Measurements from ENCODE around the gene CD244. TPM values are rescaled to one million over a fixed set of nuclear protein-coding genes. Genes with fewer than 3 reads are reported as not detected.

CD244 gene
- total RNA-seq, 1 donor from 2014 or later, result not detected

DNA sequence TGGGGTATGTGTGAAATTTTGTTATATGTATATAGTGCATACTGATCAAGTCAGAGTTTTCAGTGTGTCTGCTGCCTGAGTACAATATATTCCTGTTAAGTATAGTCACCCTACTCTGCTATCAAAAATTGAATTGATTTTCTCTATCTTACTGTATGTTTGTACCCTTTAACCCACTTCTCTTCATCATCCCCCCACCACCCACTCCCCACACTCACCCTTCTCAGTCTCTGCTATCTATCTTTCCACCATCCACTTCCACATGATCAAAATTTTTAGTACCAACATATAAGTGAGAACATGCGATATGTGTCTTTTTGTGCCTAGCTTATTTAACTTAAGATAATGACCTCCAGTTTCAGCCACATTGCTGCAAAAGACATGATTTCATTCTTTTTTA is 62.5 kb downstream of the CD244 start:
- Mint-ChIP-seq H3K36me3 (ENCODE audit: unreplicated experiment) (no peaks in the 10 kb centered on the region), H3K27me3 (ENCODE audit: unreplicated experiment) (no peaks in the 10 kb centered on the region), H3K4me3 (ENCODE audit: unreplicated experiment) (no peak overlapping the region), H3K4me1 (ENCODE audit: unreplicated experiment) (no peaks in the 10 kb centered on the region), H3K9me3 (ENCODE audit: unreplicated experiment) (no peaks in the 10 kb centered on the region), H3K27ac (ENCODE audit: unreplicated experiment) (no peak overlapping the region)
- DNase-seq (ENCODE audit: extremely low spot score, unreplicated experiment), result no peak
- no peak for TF ChIP-seq CTCF (IDR thresholded peaks at IDR 0.05)

DNA sequence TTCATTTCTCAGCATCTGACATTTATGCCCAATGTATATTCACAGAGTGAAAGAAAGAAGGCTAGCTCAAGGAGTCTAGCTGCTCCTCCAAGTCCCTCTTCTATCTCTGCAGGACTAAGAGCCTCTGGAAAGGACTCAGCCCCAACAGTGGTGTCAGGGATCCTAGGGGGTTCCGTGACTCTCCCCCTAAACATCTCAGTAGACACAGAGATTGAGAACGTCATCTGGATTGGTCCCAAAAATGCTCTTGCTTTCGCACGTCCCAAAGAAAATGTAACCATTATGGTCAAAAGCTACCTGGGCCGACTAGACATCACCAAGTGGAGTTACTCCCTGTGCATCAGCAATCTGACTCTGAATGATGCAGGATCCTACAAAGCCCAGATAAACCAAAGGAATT is 63.0 kb downstream of the CD244 start:
- no peaks in the 10 kb centered on the region for H3K4me1 Mint-ChIP-seq (ENCODE audit: unreplicated experiment)
- no peak overlapping the region for H3K27ac Mint-ChIP-seq (ENCODE audit: unreplicated experiment)
- TF ChIP-seq CTCF (IDR thresholded peaks at IDR 0.05), result no peak
- no peaks in the 10 kb centered on the region for H3K36me3 Mint-ChIP-seq (ENCODE audit: unreplicated experiment)
- H3K9me3 Mint-ChIP-seq (ENCODE audit: unreplicated experiment), result no peaks in the 10 kb centered on the region
- H3K4me3 Mint-ChIP-seq (ENCODE audit: unreplicated experiment), result no peak overlapping the region
- no peak for DNase-seq (ENCODE audit: extremely low spot score, unreplicated experiment)
- H3K27me3 Mint-ChIP-seq (ENCODE audit: unreplicated experiment), result no peaks in the 10 kb centered on the region

GRCh38 chr1:160798439-160798838 is 64.2 kb downstream of the CD244 start:
- no peaks in the 10 kb centered on the region for H3K27me3 Mint-ChIP-seq (ENCODE audit: unreplicated experiment)
- no peak overlapping the region for H3K27ac Mint-ChIP-seq (ENCODE audit: unreplicated experiment)
- H3K36me3 Mint-ChIP-seq (ENCODE audit: unreplicated experiment), result no peaks in the 10 kb centered on the region
- DNase-seq (ENCODE audit: extremely low spot score, unreplicated experiment), result no peak
- TF ChIP-seq CTCF (IDR thresholded peaks at IDR 0.05), result no peak
- no peaks in the 10 kb centered on the region for H3K9me3 Mint-ChIP-seq (ENCODE audit: unreplicated experiment)
- H3K4me1 Mint-ChIP-seq (ENCODE audit: unreplicated experiment), result no peaks in the 10 kb centered on the region
- H3K4me3 Mint-ChIP-seq (ENCODE audit: unreplicated experiment), result no peak overlapping the region

- DNase-seq (ENCODE audit: extremely low spot score, unreplicated experiment), result peak; percentile 62
- Mint-ChIP-seq H3K9me3 (ENCODE audit: unreplicated experiment) (no peaks in the 10 kb centered on the region), H3K4me3 (ENCODE audit: unreplicated experiment) (no peak overlapping the region), H3K27ac (ENCODE audit: unreplicated experiment) (no peak overlapping the region), H3K27me3 (ENCODE audit: unreplicated experiment) (no peaks in the 10 kb centered on the region), H3K4me1 (ENCODE audit: unreplicated experiment) (no peaks in the 10 kb centered on the region), H3K36me3 (ENCODE audit: unreplicated experiment) (no peaks in the 10 kb centered on the region)
- TF ChIP-seq CTCF (IDR thresholded peaks at IDR 0.05), result no peak
These were observed 64.8 kb downstream of the CD244 start for GRCh38 chr1:160797861-160798273.

DNA sequence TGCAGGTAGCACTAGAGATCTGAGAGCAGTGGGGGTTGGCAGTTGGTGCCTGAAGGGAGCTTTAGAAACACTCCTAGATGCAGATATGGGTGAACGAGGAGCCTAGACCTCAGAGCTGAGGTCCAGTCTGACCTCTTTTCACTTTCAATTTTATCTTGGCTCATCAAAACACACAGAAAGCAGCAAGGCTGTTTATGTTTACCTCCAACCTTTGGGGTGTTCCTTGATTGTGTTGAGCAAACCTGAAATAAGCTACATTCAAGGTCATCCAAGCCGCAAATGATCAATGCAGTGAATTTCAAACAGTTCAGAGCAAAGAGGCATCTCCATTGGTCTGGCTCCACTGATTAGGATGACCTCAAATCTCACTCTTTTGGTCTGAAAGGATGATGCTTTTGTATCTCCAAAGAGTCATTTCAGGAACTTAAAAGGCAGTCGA is 65.4 kb downstream of the CD244 start:
- Mint-ChIP-seq H3K4me1 (ENCODE audit: unreplicated experiment) (no peaks in the 10 kb centered on the region), H3K27me3 (ENCODE audit: unreplicated experiment) (no peaks in the 10 kb centered on the region), H3K4me3 (ENCODE audit: unreplicated experiment) (no peak overlapping the region), H3K9me3 (ENCODE audit: unreplicated experiment) (no peaks in the 10 kb centered on the region), H3K27ac (ENCODE audit: unreplicated experiment) (no peak overlapping the region), H3K36me3 (ENCODE audit: unreplicated experiment) (no peaks in the 10 kb centered on the region)
- no peak for DNase-seq (ENCODE audit: extremely low spot score, unreplicated experiment)
- TF ChIP-seq CTCF (IDR thresholded peaks at IDR 0.05), result no peak

Data from osteocyte (in vitro differentiated cells).